ENCODE data around the gene PIK3R3.

Gene PIK3R3

DNA sequence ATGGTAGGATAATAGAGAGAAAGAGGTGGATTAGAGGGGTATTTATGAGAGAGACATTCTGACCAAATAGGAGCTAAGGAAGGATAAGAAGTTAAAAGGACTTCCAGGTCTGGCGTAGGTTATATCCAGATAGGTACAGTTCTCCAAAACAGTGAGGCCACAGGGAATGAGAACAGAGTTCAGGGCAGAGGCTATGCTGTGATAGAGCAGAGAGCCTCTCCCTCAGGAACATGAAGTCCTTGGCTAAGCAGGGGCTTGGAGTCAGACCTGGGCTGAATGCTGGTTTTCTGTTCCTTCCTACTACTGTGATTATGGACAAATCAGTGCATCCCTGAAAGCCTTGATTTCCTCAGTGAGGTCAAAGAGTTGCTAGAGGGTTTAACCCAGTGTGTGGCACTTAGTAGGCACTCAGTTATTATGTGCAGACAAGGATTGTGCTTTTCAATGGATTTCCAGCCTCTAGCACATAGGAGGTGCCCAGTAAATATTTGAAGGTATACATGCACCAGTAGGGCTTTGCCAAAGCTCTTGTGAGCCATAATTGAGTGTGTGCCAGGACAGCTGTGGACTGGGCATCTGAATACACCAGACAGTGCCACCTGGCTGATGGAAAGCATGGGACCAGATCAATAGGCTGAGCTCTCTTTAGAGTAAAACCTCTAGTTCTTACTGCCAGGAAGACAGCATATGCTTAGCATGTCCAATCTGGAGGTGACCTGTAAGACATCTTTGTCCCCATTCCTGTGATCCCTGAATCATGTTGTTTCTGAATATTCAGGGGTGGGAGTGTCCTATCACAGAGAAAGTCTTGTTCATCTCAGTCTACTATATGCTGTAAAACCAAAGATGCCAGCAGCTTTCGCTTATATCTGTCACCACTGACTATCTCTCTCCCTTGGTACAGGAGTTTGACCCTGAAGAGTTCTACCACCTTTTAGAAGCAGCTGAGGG is 111.1 kb downstream of the PIK3R3 start:
- no peak for DNase-seq (ENCODE audit: low read depth)

DNA sequence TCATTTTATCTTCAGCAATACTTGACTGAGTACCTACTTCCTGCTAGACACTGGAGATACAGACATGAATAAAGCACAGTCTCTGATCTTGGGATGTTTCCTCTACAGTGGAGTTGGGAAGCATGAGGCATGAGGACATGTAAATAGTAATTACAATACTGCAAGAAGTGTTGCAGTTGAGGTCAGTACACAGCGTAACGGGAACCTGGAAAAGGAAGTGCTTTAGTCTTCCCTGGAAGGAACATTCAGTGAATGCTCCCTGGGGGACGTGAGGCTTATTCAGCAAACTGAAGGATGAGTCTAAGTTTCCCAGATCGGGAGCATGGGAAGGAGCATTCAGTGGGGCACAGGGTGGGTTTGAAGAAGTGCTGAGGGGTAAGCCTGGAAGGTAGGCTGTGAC is 112.4 kb downstream of the PIK3R3 start:
- no peak for DNase-seq (ENCODE audit: low read depth)

DNA sequence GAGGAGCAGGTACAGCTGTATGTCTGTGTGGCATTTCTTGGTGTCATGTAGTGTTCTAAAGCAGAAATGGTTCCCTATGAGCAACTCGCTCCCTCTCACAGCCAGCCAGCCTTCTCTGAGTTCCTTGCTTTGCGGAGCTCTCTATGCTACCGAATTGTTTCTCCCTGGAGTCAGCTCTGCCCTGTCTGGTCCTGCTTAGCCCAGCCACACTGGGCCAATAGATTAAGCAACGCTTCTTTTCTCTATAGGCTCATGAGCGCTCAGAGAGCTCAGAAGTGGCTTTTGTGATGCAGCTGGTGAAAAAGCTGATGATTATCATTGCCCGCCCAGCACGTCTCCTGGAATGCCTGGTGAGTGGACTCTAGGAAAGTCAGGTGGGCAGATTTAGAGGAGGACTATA is 113.1 kb downstream of the PIK3R3 start:
- no peak for DNase-seq (ENCODE audit: low read depth)

DNA sequence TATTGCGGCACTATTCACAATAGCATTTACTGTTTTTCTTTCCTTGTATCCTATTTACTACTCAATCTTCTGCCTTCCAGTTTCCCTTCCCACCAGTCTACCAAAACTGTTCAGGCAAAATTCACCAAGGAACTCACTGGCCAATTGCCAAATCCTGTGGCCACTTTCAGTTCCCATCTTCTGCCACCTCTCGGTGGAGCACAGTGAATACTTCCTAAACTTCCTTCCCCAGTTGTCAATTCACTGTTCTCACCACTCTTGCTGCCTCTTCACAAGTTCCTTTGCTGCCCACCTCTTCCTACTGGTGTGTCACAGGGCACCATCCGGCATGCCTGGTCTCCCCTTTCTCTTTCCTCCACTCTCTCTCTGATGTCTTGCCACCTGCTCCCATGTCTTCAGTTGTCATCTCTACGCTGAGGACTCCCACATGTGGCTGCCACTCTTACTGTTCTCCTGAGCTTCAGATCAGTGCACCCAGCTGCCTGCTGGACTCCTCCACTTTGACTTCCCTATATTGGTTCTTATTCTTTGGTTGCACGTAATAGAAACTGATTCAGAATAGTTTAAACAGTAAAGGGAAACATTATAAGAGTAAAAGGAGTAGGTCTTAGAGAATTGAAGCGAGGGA is 114.4 kb downstream of the PIK3R3 start:
- no peak for DNase-seq (ENCODE audit: low read depth)

DNA sequence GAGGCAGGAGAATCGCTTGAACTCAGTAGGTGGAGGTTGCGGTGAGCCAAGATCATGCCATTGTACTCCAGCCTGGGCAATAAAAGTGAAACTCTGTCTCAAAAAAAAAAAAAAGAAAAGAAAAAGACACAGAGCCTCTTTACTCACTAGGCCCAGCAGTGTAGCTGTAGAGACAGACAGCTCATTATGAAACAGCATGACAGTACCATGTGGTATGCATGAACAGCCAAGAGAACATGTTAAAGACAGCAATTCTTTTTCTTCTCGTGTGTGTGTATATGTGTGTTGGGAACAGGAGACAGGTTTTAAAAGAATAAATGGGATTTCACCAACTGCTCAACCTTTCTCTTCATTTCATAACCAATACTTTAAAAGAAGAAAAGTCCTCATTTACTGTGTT is 118.8 kb downstream of the PIK3R3 start:
- DNase-seq (ENCODE audit: low read depth) = no peak

DNA sequence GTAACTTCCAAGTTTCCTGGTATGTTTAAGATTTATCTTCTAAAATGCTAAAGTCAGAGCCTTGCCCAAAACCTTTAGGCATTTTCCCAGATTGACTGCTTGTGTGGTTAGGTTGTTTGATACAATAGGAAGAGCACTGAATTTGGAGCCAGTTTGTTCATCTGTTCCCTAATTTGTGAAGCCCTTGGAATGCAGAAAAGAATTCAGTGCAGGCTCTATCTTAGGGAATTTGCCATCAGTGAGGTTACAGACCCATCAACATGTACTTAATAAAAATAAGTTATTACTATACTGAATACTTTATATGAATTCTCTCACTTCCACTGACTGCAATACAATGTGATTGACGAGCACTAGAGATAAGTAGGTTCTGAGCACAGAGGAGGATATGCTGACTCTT is 120.2 kb downstream of the PIK3R3 start:
- no peak for DNase-seq (ENCODE audit: low read depth)

DNA sequence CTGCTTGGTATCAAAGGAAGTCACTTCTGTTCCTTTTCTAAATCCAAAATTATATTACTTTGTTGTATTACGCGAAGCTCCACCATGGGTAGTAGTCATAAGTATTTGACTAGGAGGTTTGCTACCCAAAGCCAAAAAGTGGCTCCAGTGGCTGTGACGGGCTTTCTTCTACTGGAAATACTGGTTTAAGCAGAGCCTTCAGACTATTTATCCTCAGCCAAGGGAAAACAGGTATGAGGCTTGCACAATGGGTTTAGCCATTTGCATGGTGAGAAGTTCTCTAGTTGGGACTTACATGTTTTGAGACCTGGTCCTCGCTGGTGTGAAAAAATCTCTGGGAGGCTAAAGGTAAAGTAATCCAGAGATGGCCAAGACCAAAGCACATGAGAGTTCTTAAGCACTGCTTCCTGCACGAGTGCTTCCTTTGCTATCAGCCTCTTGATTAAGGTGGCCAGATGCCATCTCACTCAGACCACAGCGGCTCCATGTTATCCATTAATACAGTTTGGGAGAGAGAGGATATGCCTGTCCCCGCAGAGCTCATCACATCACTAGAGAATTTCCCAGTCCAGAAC is 121.2 kb downstream of the PIK3R3 start:
- no peak for DNase-seq (ENCODE audit: low read depth)

DNA sequence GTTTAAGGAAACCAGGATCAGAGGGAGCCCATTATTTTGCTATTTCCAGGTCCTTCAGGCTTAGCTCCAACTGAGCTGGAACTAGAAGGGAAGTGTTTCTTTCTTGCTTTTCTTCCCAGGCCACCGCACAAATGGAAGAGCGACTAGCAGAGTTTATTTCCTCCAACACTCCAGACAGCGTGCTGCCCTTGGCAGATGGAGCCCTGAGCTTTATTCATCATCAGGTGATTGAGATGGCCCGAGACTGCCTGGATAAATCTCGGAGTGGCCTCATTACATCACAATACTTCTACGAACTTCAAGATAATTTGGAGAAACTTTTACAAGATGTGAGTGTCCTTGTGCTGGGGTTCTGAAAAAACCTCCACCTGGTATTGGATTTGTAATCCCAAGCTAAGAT is 121.8 kb downstream of the PIK3R3 start:
- no peak for DNase-seq (ENCODE audit: low read depth)

DNA sequence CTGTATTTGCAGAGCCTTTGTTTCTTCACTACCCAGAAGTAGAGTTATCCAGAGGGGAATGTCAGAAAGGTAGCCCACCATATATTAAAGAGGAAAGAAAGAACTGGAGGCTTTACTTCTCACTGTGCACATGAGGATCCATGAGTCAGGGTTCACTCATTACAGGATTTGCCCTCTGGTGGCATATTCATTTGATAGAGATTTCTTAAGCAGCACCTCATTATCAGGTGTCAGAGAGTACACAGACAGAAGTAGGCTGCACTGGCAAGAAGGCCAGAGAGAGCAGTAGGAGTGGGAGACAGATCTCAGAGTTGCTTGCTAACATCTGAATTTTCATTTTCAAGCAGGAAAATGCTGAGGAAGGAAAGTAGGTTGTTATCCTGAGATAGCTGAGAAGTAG is 123.8 kb downstream of the PIK3R3 start:
- DNase-seq (ENCODE audit: low read depth) = no peak

DNA sequence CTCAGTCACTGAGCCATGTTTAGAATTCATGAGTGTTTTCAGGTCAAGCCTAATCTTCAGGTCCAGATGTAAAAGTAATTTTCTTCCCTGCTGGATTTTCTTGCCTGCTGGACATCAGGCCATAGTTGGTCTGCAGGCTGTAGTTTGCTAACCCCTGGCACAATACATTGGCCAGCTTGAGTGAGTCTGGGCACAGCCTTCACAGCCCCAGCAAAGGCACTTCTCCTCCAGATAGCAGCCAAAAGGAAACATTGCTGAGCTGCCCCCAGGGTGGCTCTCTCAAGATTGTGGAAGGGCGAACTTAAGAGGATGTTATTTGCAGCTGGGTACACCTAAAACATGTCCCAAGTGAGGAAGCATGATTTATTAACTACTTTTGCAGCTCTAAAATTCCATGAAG is 126.8 kb downstream of the PIK3R3 start:
- no peak for DNase-seq (ENCODE audit: low read depth)

DNA sequence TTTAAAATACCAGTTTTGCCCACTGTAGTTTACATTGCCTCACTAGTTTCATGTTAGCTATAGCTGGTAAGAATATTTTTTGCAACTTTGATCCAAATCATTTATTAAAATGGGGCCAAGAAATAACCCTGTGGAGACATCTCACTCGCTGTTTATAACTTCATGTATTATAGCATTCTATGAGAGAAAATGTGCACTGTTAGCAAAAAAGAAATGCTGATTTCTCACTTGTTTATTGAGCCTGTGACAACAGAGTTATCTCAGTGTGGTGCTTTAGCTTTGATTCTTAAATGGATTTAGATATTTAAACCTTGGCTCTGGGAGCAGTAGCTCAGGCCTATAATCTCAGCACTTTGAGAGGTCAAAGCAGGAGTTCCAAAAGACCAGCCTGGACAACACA is 127.9 kb downstream of the PIK3R3 start:
- no peak for DNase-seq (ENCODE audit: low read depth)

DNA sequence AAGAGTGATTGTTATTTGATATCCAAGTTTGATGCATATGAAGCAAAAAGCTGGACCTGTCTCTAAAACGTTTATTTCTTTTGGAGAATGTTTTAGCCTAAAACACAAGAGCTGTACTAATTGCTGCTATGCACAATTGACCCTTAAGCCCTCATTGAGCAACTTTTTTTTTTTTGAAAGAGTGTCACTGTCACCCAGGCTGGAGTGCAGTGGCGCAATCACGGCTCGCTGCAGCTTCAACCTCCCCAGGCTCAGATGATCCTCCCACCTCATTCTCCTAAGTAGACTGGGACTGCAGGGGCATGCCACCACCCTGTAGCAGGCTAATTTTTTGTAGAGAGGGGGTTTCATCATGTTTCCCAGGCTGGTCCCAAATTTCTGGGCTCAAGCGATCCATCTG is 129.1 kb downstream of the PIK3R3 start:
- DNase-seq (ENCODE audit: low read depth) = no peak

DNA sequence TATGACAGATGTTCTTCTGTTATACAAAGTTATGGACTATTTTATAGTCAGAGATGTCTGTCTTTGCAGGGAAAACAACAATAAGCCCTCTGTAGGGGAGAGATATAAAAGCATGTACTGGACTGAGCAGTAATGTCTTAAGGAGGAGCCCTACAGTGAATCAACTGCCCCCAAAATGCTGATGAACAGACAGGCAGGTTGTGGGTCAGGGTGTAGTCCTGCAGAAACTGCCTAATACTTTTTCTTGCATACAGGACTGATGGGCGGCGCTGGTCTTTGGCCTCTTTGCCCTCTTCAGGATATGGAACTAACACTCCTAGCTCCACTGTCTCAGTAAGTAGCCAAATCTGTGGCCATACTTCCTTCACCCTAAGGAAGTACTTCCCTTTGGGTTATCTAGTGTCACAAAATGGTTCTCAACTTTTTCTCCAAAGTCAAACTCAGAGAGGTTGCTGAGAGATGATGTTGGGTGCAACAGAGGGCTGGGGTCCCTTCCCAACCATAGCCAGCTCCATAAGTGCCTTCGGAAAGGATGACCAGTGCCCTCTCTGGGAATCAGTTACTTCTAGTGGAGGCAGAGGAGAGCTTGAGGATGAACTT is 129.8 kb downstream of the PIK3R3 start:
- no peak for DNase-seq (ENCODE audit: low read depth)

DNA sequence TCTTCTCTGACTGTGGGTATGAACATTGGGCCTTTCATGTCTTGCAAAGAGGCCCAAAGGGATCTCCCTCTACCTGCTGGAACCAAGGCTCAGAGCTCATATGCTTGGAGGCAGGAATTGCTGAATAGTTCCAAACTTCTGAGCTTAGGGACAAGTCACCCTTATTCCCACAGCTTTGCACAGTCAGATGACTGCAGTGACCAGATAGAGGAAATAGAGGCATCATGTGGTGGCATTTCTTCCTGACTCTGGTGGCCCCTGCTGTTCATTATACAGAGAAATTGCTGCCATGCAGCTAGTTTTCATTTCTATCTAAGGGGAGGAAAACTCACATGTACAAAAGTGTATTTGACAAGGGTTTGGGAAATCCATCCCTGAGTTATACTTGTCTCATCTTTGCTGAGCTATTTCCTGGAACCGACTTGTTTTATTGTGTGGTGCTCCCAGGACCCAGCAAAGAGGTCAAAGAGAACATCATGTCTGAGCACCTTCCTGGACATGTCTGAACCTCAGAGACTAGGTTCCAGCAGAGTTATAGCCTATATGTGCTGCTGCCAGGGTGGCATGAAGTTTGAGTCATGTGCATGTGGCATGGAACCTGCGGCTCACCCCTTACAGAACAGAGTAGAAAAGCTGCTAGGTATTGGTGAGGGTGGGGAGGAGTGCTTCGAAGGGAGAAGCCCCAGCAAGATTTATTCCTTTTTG is 131.2 kb downstream of the PIK3R3 start:
- no peak for DNase-seq (ENCODE audit: low read depth)

DNA sequence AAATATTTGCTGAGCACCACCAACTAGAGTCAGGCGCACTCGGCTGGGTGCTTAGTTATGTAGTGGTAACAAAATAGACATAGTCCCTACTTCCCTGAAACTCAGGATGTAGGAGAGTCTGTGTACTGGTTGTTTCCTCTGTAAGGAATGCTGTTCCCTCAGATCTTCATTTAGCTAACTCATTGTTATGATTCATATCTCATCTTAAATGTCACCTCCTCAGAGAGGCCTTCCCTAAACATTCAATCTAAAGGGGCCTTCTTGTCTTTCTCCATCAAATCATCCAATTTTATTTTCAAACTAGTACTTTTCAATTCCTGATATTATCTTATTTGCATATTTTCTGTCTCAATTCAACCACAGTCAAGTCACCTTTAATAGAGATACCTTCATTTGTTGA is 132.9 kb downstream of the PIK3R3 start:
- no peak for DNase-seq (ENCODE audit: low read depth)

DNA sequence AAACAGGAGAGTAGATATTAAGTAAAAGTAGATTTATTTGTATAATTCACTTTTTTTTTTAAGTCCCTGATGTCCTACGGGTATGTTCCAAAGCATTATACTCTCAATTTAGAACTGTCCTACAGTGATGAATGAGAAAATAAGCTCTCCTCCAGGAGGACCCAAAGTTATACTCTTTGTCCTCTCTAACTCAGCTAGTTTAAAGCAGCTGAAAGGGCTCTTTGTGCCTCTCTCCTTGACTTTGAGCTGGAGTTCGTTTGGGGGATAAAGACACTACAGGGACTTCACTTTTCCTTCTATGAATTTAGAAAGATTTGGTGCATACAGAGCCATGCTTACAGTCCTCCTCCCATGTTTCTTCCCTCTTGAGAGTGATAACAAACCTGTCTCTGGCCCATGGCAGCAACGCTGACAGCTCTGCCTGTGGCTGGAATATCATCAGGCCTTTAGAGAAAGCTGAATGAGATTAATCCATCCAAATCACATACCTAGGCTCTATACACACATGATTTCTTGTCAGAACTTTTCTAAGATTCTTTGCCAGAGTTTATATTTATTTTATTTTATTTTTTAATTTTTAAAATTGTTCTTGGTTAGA is 134.3 kb downstream of the PIK3R3 start:
- no peak for DNase-seq (ENCODE audit: low read depth)

DNA sequence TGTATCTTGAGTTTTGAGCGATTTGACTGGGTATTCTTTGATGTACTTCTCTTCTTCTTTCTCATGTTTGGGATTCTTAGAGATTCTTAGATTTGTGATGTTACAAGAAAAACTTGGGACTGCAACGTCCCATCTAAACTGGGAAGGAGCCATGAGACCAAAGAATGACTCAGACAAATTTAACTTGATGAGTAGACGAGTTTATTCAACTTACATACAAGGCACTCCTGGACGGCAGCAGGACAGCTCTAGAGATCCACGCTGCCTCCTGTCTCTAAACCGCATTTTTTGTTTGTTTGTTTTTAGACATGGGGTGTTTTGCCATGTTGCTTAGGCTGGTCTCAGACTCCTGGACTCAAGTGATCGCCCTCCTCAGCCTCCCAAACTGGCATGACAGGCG is 137.1 kb downstream of the PIK3R3 start:
- no peak for DNase-seq (ENCODE audit: low read depth)

DNA sequence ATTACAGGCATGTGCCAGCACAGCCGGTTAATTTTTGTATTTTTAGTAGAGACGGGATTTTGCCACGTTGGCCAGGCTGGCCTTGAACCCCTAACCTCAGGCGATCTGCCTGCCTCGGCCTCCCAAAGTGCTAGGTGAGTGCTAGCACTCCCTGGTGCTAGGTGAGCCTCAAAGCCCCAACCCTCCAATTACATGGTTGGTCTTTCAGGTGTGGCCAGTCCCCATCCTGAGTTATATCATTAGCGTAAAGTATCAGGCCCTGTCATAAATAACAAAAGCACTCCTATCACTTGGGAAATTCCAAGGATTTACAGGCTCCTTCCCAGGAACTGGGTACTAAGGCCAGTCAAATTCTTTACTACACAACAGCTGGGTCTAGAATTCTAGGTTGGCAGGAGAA is 138.0 kb downstream of the PIK3R3 start:
- DNase-seq (ENCODE audit: low read depth) = no peak

Measured in stimulated activated CD8-positive, alpha-beta memory T cell treated with anti-CD3 and anti-CD28 coated beads, Interleukin-7, amount 100 ng/mL, for 24 hours (primary cell).